Measurements from ENCODE around the gene ARL4D.

GRCh38 chr17:43369986-43370385 is 28.8 kb upstream of the ARL4D start:
- TF ChIP-seq CTCF (IDR thresholded peaks at IDR 0.05) (no peak), POLR2A (IDR thresholded peaks at IDR 0.05) (no peak)
